DOHH2 (cell line): Measurements from ENCODE around the gene ECT2.

Source experiments
- H3F3A ChIP-seq: fragments of 200-600 bp; sonication (generic), shearing (Covaris generic); 2 replicates; pipeline ENCODE4 v1.6.0; 2016; ENCODE audit warnings: antibody characterized with exemption, mild to moderate bottlenecking; ENCODE audit not compliant: control insufficient read depth, insufficient read depth
- H3K27ac ChIP-seq: fragments of 200-600 bp; sonication (generic); 2 replicates; pipeline ENCODE4 v1.5.1; 2014; ENCODE audit warnings: low read depth, mild to moderate bottlenecking, low read length, moderate library complexity
- H3K27me3 ChIP-seq: fragments of 200-600 bp; sonication (generic); 2 replicates; pipeline ENCODE4 v1.6.1; 2014; ENCODE audit warnings: mild to moderate bottlenecking, low read length, mixed read lengths; ENCODE audit not compliant: control insufficient read depth
- H3K36me3 ChIP-seq: fragments of 200-600 bp; sonication (generic); 2 replicates; pipeline ENCODE4 v1.6.1; 2014; ENCODE audit warnings: mild to moderate bottlenecking, low read length, moderate library complexity, mixed read lengths; ENCODE audit not compliant: control insufficient read depth
- H3K4me1 ChIP-seq: fragments of 200-600 bp; sonication (generic); 2 replicates; pipeline ENCODE4 v1.6.1; 2014; ENCODE audit warnings: mild to moderate bottlenecking, low read length, mixed read lengths; ENCODE audit not compliant: control insufficient read depth
- H3K4me2 ChIP-seq: fragments of 200-600 bp; sonication (generic); 2 replicates; pipeline ENCODE4 v1.6.0; 2014; ENCODE audit warnings: mild to moderate bottlenecking, low read length, moderate library complexity
- H3K4me3 ChIP-seq: fragments of 200-600 bp; sonication (generic); 2 replicates; pipeline ENCODE4 v1.5.1; 2014; ENCODE audit warnings: mild to moderate bottlenecking, low read length, mixed read lengths
- H3K79me2 ChIP-seq: fragments of 200-600 bp; sonication (generic); 2 replicates; pipeline ENCODE4 v1.6.1; 2014; ENCODE audit warnings: mild to moderate bottlenecking, low read length, mixed read lengths; ENCODE audit not compliant: control insufficient read depth
- H3K9me2 ChIP-seq: fragments of 200-600 bp; sonication (generic); replicated peaks from 2 replicates; pipeline ENCODE4 v1.6.1; 2014; ENCODE audit warnings: mild to moderate bottlenecking, low read length, mixed read lengths; ENCODE audit not compliant: control insufficient read depth
- H3K9me3 ChIP-seq: fragments of 200-600 bp; sonication (generic); 2 replicates; pipeline ENCODE4 v1.6.1; 2014; ENCODE audit warnings: antibody characterized with exemption, low read length, mixed read lengths; ENCODE audit not compliant: control insufficient read depth, insufficient read depth
- H4K20me1 ChIP-seq: fragments of 200-600 bp; sonication (generic); 2 replicates; pipeline ENCODE4 v1.6.0; 2014; ENCODE audit warnings: low read depth, mild to moderate bottlenecking, antibody characterized with exemption, low read length, moderate library complexity; ENCODE audit not compliant: control insufficient read depth, insufficient read depth
- EZH2phosphoT487 ChIP-seq: fragments of 200-600 bp; sonication (generic); IDR thresholded peaks from 2 replicates; pipeline ENCODE4 v1.6.1; 2017; ENCODE audit warnings: borderline replicate concordance, mild to moderate bottlenecking, antibody characterized with exemption, low read length, moderate library complexity, mixed read lengths
- TF ChIP-seq, protein P1 (sequence below): fragments of 200-600 bp; sonication (generic); IDR thresholded peaks from one replicate; pipeline ENCODE4 v1.5.1; 2014; ENCODE audit warnings: antibody characterized with exemption, mild to moderate bottlenecking, low read depth, low read length; ENCODE audit not compliant: poor library complexity, severe bottlenecking

Gene ECT2

DNA sequence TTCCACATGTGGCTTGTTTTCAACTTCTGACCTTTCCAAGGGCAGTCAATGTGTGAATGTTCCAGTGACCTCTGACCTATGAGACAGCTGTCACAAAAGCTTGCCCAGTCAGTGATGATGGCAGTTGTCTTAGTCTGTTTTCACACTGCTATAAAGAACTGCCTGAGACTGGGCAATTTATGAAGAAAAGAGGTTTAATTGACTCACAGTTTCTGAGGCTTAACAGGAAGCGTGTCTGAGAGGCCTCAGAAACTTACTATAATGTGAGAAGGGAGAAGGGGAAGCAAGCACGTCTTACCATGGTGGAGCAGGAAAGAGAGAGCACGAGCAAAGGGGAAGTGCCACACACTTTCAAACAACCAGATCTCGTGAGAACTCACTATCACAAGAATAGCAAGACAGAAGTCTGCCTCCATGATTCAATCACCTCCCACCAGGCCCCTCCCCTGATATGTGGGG, 95.6 kb downstream of the ECT2 start:
- TF ChIP-seq EZH2phosphoT487: no peak
- TF ChIP-seq, protein P1, sequence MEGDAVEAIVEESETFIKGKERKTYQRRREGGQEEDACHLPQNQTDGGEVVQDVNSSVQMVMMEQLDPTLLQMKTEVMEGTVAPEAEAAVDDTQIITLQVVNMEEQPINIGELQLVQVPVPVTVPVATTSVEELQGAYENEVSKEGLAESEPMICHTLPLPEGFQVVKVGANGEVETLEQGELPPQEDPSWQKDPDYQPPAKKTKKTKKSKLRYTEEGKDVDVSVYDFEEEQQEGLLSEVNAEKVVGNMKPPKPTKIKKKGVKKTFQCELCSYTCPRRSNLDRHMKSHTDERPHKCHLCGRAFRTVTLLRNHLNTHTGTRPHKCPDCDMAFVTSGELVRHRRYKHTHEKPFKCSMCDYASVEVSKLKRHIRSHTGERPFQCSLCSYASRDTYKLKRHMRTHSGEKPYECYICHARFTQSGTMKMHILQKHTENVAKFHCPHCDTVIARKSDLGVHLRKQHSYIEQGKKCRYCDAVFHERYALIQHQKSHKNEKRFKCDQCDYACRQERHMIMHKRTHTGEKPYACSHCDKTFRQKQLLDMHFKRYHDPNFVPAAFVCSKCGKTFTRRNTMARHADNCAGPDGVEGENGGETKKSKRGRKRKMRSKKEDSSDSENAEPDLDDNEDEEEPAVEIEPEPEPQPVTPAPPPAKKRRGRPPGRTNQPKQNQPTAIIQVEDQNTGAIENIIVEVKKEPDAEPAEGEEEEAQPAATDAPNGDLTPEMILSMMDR: no peak
- Histone ChIP-seq H3K4me1 (no peaks in the 10 kb centered on the region), H3K9me2 (no peaks in the 10 kb centered on the region), H4K20me1 (no peaks in the 10 kb centered on the region), H3K9me3 (no peaks in the 10 kb centered on the region), H3K27me3 (no peaks in the 10 kb centered on the region), H3K4me2 (no peak overlapping the region), H3K36me3 (no peaks in the 10 kb centered on the region), H3K27ac (no peak overlapping the region), H3F3A (no peaks in the 10 kb centered on the region), H3K4me3 (no peak overlapping the region), H3K79me2 (no peaks in the 10 kb centered on the region)

DNA sequence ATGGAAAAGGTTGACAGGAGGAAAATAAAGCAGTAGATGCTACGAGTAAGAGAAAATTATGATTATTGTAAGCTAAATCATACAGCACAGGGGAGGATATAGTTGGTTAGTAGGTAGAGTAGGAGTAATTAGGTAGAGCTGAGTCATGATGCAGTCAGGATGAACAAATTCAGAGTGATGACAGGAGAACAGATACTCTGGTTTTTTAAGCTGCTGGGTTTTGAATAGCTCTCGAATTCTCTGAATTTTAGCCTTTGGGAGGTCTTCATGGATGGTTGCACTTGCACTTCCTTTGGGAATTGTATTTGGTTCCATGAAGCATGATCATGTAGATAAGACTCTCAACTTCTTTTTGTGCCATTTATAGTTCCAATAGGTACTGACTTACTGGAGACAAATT, 96.2 kb downstream of the ECT2 start:
- Histone ChIP-seq H3K4me1 (no peaks in the 10 kb centered on the region), H3K9me2 (no peaks in the 10 kb centered on the region), H4K20me1 (no peaks in the 10 kb centered on the region), H3K27ac (no peak overlapping the region), H3K4me3 (no peak overlapping the region), H3K9me3 (no peaks in the 10 kb centered on the region), H3K79me2 (no peaks in the 10 kb centered on the region), H3K4me2 (no peak overlapping the region), H3K36me3 (no peaks in the 10 kb centered on the region), H3F3A (no peaks in the 10 kb centered on the region), H3K27me3 (no peaks in the 10 kb centered on the region)
- TF ChIP-seq, protein P1: no peak
- no peak for TF ChIP-seq EZH2phosphoT487

DNA sequence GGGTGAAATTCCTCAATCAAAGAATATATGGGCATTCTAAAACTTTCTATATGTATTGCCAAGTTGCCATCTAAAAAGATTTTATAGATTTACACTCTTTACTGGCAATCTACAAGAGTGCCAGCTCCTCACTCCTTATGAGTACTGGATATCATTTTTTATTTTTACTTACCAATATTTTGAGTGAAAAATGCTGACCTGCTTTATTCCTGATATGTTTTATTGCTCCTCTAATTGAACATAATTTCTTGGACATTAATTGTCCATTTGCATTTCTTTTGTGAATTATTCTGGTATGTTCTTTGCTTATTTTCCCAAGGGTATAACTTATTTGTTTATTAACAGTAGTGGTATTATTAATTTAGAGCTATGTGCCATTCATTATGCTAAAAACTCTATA, 96.8 kb downstream of the ECT2 start:
- no peaks in the 10 kb centered on the region for H3K79me2 ChIP-seq
- no peaks in the 10 kb centered on the region for H3K36me3 ChIP-seq
- H3K4me2 ChIP-seq: no peak overlapping the region
- H3K27me3 ChIP-seq: no peaks in the 10 kb centered on the region
- no peaks in the 10 kb centered on the region for H3K9me2 ChIP-seq
- H3K9me3 ChIP-seq: no peaks in the 10 kb centered on the region
- no peaks in the 10 kb centered on the region for H4K20me1 ChIP-seq
- H3K4me1 ChIP-seq: no peaks in the 10 kb centered on the region
- no peaks in the 10 kb centered on the region for H3F3A ChIP-seq
- no peak overlapping the region for H3K4me3 ChIP-seq
- no peak for TF ChIP-seq EZH2phosphoT487
- TF ChIP-seq, protein P1: no peak
- H3K27ac ChIP-seq: no peak overlapping the region

DNA sequence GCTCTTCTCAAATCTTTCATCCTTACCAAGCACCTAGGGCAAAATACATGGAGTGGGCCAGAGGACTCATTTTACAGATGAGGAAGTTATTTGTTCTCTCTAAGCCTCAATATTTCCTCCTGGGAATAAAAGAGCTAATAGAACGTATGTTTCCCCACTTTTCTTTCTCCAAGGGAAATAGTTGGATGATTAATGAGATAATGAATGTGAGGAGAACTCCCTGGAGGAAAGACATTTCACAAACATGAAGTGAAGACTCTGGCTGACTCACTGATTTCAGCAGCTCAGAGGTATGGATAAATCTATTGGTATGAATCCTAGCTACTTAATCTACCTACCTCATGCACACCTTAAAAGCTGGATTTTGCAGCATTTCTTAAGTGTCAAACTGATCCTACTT, 98.4 kb downstream of the ECT2 start:
- no peaks in the 10 kb centered on the region for H3K36me3 ChIP-seq
- H3K27me3 ChIP-seq: no peaks in the 10 kb centered on the region; the same call in 1 of the 2 replicates
- H3K79me2 ChIP-seq: no peaks in the 10 kb centered on the region
- no peak overlapping the region for H3K4me2 ChIP-seq
- H3K9me2 ChIP-seq: no peaks in the 10 kb centered on the region
- H3K27ac ChIP-seq: no peak overlapping the region
- H3K9me3 ChIP-seq: no peaks in the 10 kb centered on the region
- no peaks in the 10 kb centered on the region for H3F3A ChIP-seq
- no peak overlapping the region for H3K4me3 ChIP-seq
- no peaks in the 10 kb centered on the region for H3K4me1 ChIP-seq
- no peak for TF ChIP-seq EZH2phosphoT487
- no peaks in the 10 kb centered on the region for H4K20me1 ChIP-seq
